Trophoblast cell (in vitro differentiated cells and primary cell): ENCODE data around the gene NACC1.
A peak's percentile ranks its signal among the peaks of the same experiment; 100 is the strongest.

ENCODE experiments used
- DNase-seq, 2 donors: peaks; one replicate each; pipeline ENCODE4 v3.0.0-alpha.2; 2016
- H2AFZ ChIP-seq: 2 replicates; pipeline ENCODE4 v1.6.1; 2013; ENCODE audit warnings: low read length, moderate library complexity, mild to moderate bottlenecking; ENCODE audit not compliant: insufficient read depth, poor library complexity
- H2AK5ac ChIP-seq: 2 replicates; pipeline ENCODE4 v1.6.1; 2013; ENCODE audit warnings: mild to moderate bottlenecking, low read length
- H2BK120ac ChIP-seq: 2 replicates; pipeline ENCODE4 v1.6.1; 2013; ENCODE audit warnings: low read length, mild to moderate bottlenecking, moderate library complexity; ENCODE audit not compliant: insufficient read depth, poor library complexity
- H2BK12ac ChIP-seq: 2 replicates; pipeline ENCODE4 v1.6.1; 2013; ENCODE audit warnings: mild to moderate bottlenecking, low read length, moderate library complexity
- H2BK5ac ChIP-seq: 2 replicates; pipeline ENCODE4 v1.6.1; 2013; ENCODE audit warnings: low read length, low read depth, moderate library complexity, mild to moderate bottlenecking; ENCODE audit not compliant: poor library complexity
- H3K14ac ChIP-seq: 2 replicates; pipeline ENCODE4 v1.6.1; 2013; ENCODE audit warnings: mild to moderate bottlenecking, low read length
- H3K18ac ChIP-seq: 2 replicates; pipeline ENCODE4 v1.6.1; 2013; ENCODE audit warnings: mild to moderate bottlenecking, low read length
- H3K23ac ChIP-seq: 2 replicates; pipeline ENCODE4 v1.6.1; 2013; ENCODE audit warnings: low read length
- H3K27ac ChIP-seq: 2 replicates; pipeline ENCODE4 v1.5.1; 2013; ENCODE audit warnings: low read depth, mild to moderate bottlenecking, inconsistent platforms, low read length, moderate library complexity
- H3K27me3 ChIP-seq: 2 replicates; pipeline ENCODE4 v1.6.1; 2013; ENCODE audit warnings: inconsistent platforms, mild to moderate bottlenecking, low read length, moderate library complexity; ENCODE audit not compliant: insufficient read depth
- H3K36me3 ChIP-seq, 2 experiments: 1 replicate in 1 of 2; 2 replicates in 1 of 2; pipeline ENCODE4 v1.6.1; 2013; ENCODE audit warnings: low read length in 2 of 2, mild to moderate bottlenecking in 2 of 2, moderate library complexity in 1 of 2; ENCODE audit not compliant: insufficient read depth in 2 of 2, control insufficient read depth in 1 of 2
- H3K4ac ChIP-seq: 2 replicates; pipeline ENCODE4 v1.6.1; 2013; ENCODE audit warnings: low read depth, mild to moderate bottlenecking, low read length, moderate library complexity
- H3K4me1 ChIP-seq, 2 experiments: 1 replicate in 1 of 2; 2 replicates in 1 of 2; pipeline ENCODE4 v1.6.1; 2013; ENCODE audit warnings: low read length in 2 of 2, mild to moderate bottlenecking in 2 of 2, moderate library complexity in 1 of 2; ENCODE audit not compliant: insufficient read depth in 2 of 2, control insufficient read depth in 1 of 2
- H3K4me2 ChIP-seq: 2 replicates; pipeline ENCODE4 v1.6.1; 2013; ENCODE audit warnings: inconsistent platforms, mild to moderate bottlenecking, low read length, moderate library complexity
- H3K4me3 ChIP-seq: 2 replicates; pipeline ENCODE4 v1.5.1; 2013; ENCODE audit warnings: mild to moderate bottlenecking, low read depth, low read length, inconsistent platforms
- H3K79me1 ChIP-seq: one replicate; pipeline ENCODE4 v1.6.1; 2013; ENCODE audit warnings: low read length
- H3K79me2 ChIP-seq: 2 replicates; pipeline ENCODE4 v1.6.1; 2013; ENCODE audit warnings: low read length, mild to moderate bottlenecking; ENCODE audit not compliant: control insufficient read depth, insufficient read depth, poor library complexity
- H3K9ac ChIP-seq: 2 replicates; pipeline ENCODE4 v1.6.1; 2013; ENCODE audit warnings: mild to moderate bottlenecking, low read length
- H3K9me3 ChIP-seq: 2 replicates; pipeline ENCODE4 v1.6.1; 2013; ENCODE audit warnings: low read depth, mild to moderate bottlenecking, control low read depth, inconsistent platforms, low read length; ENCODE audit not compliant: insufficient read depth
- H4K12ac ChIP-seq: 2 replicates; pipeline ENCODE4 v1.6.1; 2013; ENCODE audit warnings: low read depth, mild to moderate bottlenecking, low read length, moderate library complexity
- H4K8ac ChIP-seq: 2 replicates; pipeline ENCODE4 v1.6.1; 2013; ENCODE audit warnings: low read depth, mild to moderate bottlenecking, low read length, moderate library complexity
- H4K91ac ChIP-seq: one replicate; pipeline ENCODE4 v1.6.1; 2013; ENCODE audit warnings: low read depth, mild to moderate bottlenecking, low read length, moderate library complexity
- WGBS: extraction: QIAGEN DNeasy Blood & Tissue Kit; methylation state at CpG from one replicate; pipeline ENCODE4 v1.1.7; 2013; ENCODE audit warnings: missing lambda C conversion rate; ENCODE audit not compliant: insufficient read length, insufficient coverage; ENCODE audit errors: extremely low coverage; 5-methylcytosine and 5-hydroxymethylcytosine counted together

Gene NACC1

GRCh38 chr19:13120817-13121216 is 2.8 kb downstream of the NACC1 start:
- Histone ChIP-seq H3K9me3 (no peaks in the 10 kb centered on the region), H3K4ac (peak overlapping the region; percentile 88), H3K27me3 (no peaks in the 10 kb centered on the region), H3K4me3 (no peak overlapping the region), H3K79me1 (peaks cover 11% of the 10 kb centered on the region), H3K4me2 (no peak overlapping the region), H4K12ac (no peak overlapping the region), H2BK5ac (no peak overlapping the region), H2BK120ac (no peak overlapping the region), H3K14ac (no peak overlapping the region), H4K8ac (no peak overlapping the region), H2AFZ (no peak overlapping the region), H3K36me3 (peaks cover 24 to 26% of the 10 kb centered on the region in 2 experiments), H3K27ac (no peak overlapping the region), H3K79me2 (peaks cover 44% of the 10 kb centered on the region), H2BK12ac (no peak overlapping the region), H4K91ac (no peak overlapping the region), H3K9ac (no peak overlapping the region), H3K4me1 (peaks cover 14 to 21% of the 10 kb centered on the region in 2 experiments), H3K18ac (no peak overlapping the region), H3K23ac (peak overlapping the region; percentile 22), H2AK5ac (no peak overlapping the region)
- DNase-seq: no peak
- WGBS: no CpG with 5 or more reads among the region's 10 CpGs

GRCh38 chr19:13121551-13122274 is 3.6 kb downstream of the NACC1 start:
- H3K4me2 ChIP-seq: no peak overlapping the region
- H2AK5ac ChIP-seq: no peak overlapping the region
- no peaks in the 10 kb centered on the region for H3K9me3 ChIP-seq
- H4K8ac ChIP-seq: no peak overlapping the region
- no peak overlapping the region for H4K12ac ChIP-seq
- H2AFZ ChIP-seq: no peak overlapping the region
- no peak overlapping the region for H3K18ac ChIP-seq
- DNase-seq: no peak
- H3K4me3 ChIP-seq: no peak overlapping the region
- H3K4ac ChIP-seq: peak overlapping the region; percentile 87
- peaks cover 12 to 20% of the 10 kb centered on the region in 2 experiments for H3K4me1 ChIP-seq
- no peak overlapping the region for H2BK5ac ChIP-seq
- H3K14ac ChIP-seq: no peak overlapping the region
- H3K36me3 ChIP-seq: peaks cover 30 to 31% of the 10 kb centered on the region in 2 experiments
- H3K9ac ChIP-seq: no peak overlapping the region
- no peak overlapping the region for H2BK120ac ChIP-seq
- no peak overlapping the region for H3K27ac ChIP-seq
- H3K79me2 ChIP-seq: peaks cover 44% of the 10 kb centered on the region
- no peak overlapping the region for H3K23ac ChIP-seq
- no peak overlapping the region for H4K91ac ChIP-seq
- no peak overlapping the region for H2BK12ac ChIP-seq
- no peaks in the 10 kb centered on the region for H3K27me3 ChIP-seq
- no CpG with 5 or more reads among the region's 18 CpGs for WGBS
- H3K79me1 ChIP-seq: peaks cover 10% of the 10 kb centered on the region

- no CpG with 5 or more reads among the region's 13 CpGs for WGBS
- Histone ChIP-seq H3K4me1 (peaks cover 12 to 18% of the 10 kb centered on the region in 2 experiments), H2AFZ (no peak overlapping the region), H4K8ac (no peak overlapping the region), H3K79me2 (peaks cover 44% of the 10 kb centered on the region), H3K23ac (no peak overlapping the region), H3K79me1 (peaks cover 8% of the 10 kb centered on the region), H3K27ac (no peak overlapping the region), H3K27me3 (no peaks in the 10 kb centered on the region), H3K9ac (no peak overlapping the region), H2BK120ac (no peak overlapping the region), H3K18ac (no peak overlapping the region), H3K4me3 (no peak overlapping the region), H2BK12ac (no peak overlapping the region), H3K36me3 (peaks cover 31 to 33% of the 10 kb centered on the region in 2 experiments), H3K4ac (peak overlapping the region; percentile 87), H2AK5ac (no peak overlapping the region), H3K4me2 (no peak overlapping the region), H3K9me3 (no peaks in the 10 kb centered on the region), H4K91ac (no peak overlapping the region), H4K12ac (no peak overlapping the region), H3K14ac (no peak overlapping the region), H2BK5ac (no peak overlapping the region)
- DNase-seq: no peak
Measured at GRCh38 chr19:13122275-13122878, 4.3 kb downstream of the NACC1 start.

GRCh38 chr19:13122980-13123957 is 5.2 kb downstream of the NACC1 start:
- WGBS: no CpG with 5 or more reads among the region's 20 CpGs
- H3K36me3 ChIP-seq: peaks cover 31 to 37% of the 10 kb centered on the region in 2 experiments
- H4K8ac ChIP-seq: no peak overlapping the region
- no peak overlapping the region for H2BK5ac ChIP-seq
- no peak overlapping the region for H3K23ac ChIP-seq
- H3K18ac ChIP-seq: no peak overlapping the region
- no peak overlapping the region for H2BK12ac ChIP-seq
- peak overlapping the region; percentile 87 for H3K4ac ChIP-seq
- H3K9me3 ChIP-seq: no peaks in the 10 kb centered on the region
- H3K27ac ChIP-seq: no peak overlapping the region
- no peak overlapping the region for H3K9ac ChIP-seq
- no peak overlapping the region for H3K14ac ChIP-seq
- peaks cover 7% of the 10 kb centered on the region for H3K79me1 ChIP-seq
- no peak overlapping the region for H3K4me3 ChIP-seq
- H2AFZ ChIP-seq: no peak overlapping the region
- no peak overlapping the region for H2AK5ac ChIP-seq
- H3K27me3 ChIP-seq: no peaks in the 10 kb centered on the region
- H3K4me1 ChIP-seq: peaks cover 12 to 18% of the 10 kb centered on the region in 2 experiments
- H3K4me2 ChIP-seq: no peak overlapping the region
- peaks cover 44% of the 10 kb centered on the region for H3K79me2 ChIP-seq
- no peak overlapping the region for H2BK120ac ChIP-seq
- DNase-seq: no peak
- no peak overlapping the region for H4K12ac ChIP-seq
- H4K91ac ChIP-seq: no peak overlapping the region
